Measurements from ENCODE around the gene AHCYL2.
"Not testable (repeated sequence)": the region's sequence is repeated elsewhere in the genome, so short reads cannot be mapped to it uniquely, and the experiment has no call there.

Gene AHCYL2

DNA sequence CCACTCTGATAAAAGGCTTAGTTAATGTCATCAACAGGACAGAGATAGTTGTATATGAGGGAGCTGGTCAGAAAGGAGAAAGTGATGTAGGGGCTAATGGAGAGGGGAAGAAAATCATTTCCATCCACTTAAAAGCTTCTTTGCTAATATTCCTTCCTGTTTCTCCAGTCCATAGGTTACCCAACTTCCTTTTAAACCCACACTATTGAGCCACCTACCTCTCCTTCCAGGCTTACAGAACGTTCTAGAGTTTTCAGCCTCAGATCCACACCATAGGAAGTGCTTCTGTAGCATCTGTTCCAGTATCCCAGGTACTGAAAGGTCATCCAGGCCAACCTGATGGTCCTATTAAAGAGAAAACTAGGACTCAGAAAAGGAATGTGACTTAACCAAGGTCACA lies 237.6 kb downstream of the AHCYL2 start:
- no peak for DNase-seq

DNA sequence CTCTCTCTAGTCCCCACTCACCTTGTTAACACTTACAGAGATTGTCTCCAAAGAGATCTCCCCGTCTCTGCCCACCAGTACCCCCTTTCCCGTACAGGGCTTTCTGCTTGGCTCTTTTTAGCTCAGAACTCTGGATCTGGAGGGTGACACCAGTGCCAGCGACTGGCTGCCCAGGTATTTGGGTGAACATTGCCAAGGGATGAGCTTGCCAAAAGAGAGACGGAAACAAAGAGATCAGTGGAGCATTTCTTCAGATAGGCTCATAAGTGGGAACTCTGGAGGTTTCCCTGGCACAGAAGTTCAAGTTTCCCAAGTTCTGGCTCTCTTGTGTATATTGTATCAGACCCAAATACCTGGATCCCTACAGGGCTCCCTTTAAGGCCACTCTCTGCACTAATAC lies 239.4 kb downstream of the AHCYL2 start:
- DNase-seq = no peak

DNA sequence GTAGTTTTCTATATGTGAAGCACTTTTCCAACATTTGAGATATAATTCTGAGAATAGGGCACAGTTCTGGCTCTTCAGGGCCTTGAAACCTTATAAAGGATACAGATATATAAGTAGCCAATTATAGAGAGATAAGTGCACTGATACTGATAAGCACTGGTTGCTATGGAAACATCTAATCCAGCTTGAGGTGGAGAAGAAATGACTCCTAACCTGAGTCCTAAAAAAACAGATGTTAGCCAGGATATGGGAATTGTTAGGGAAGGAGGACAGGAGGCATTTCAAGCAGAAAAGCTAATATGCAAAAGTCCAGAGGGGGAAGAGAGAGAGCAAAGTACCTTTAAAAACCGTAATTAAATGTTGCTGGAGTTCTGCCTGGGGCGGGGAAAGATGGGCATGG lies 240.2 kb downstream of the AHCYL2 start:
- DNase-seq = no peak

DNA sequence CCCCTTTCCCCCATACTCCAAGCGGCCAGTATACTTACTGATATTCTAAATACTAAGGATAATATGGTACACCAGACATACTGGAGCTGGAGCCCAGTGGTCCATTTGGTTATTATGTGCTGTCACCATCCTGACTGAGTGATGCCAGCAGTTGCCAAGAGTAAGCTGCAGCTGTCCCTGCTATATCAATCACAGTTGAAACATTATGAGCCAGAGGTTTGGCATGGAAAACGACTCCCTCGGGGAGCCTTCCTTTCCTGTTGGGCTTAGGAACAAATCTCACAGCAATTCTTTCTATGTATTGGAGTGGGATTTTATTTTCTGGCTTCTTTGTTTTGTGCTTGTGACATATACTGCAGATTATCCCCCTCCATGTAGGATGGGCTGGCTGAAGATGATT lies 242.0 kb downstream of the AHCYL2 start:
- DNase-seq = no peak

DNA sequence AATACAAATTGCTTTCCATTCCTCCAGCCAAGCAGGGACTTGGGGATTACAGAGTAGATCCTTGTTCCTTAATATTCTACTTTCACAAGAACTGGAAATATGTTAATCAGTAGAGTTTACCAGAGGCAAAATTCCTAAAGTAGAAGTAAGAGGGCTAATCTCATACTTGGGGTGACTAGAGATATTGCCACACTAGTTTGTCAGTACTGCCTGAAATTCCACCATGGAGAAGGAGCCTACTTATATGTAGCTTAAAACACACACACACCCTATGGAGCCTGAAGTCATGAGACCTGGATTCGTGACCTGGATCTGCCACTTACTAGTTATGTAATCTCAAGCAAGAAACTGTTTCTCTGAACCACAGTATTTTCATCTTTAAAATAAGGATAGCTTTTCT lies 243.3 kb downstream of the AHCYL2 start:
- no peak for DNase-seq

DNA sequence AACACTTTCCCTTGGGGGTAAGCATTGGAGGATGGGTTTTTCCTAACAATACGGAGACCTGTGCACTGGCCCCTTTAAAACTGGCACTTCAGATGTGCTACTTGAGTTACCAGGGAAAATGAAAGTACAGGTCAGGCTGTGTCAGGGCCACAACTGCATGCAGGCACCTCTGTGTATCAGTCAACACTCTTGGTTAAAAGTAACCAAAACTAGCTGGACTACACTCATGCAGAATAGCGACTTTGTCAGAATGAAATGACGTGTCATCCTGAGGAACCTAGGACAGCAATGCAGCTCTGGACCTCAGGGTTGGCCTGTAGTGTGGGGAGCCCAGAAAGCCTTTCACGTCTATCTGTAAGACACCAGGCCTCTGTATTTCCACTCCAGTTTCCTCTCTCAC lies 243.7 kb downstream of the AHCYL2 start:
- no peak for DNase-seq

DNA sequence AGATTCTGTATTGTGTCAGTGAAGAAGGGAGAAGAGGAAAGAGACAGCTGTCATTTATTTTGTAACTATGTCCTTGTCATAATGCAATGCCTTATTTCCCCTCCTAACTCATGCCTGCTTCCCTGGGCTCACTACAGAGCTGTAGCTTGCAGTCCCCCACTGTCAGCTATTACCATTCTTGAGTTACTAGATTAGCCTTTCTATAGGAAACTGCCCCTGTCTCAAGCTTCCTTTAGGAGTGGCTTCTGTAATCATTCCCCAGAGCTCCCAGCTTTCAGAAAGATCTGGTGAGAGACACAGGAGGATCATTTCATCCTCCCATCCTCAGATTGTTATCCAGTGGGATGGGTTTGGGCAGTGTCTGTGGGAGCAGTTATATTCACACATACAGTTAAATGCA lies 245.1 kb downstream of the AHCYL2 start:
- no peak for DNase-seq

DNA sequence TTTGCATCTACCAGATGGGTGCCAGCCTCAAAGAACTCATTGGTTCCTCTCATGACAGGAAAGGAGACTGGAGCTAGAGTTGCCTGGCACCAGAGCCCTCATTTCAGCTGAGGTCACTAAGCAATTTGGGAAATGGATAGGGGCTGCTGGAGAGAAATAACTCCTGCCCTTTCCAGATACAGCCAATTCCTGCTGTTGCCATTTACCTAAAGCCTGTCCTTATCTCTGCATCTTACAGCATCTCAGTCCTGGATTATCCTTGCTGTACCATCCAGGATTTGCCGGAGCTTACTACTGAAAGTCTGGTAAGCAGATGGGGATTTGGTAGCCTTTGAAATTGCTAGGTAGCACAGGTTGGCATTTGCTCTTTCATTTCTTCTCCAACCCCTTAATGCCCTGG lies 245.6 kb downstream of the AHCYL2 start:
- no peak for DNase-seq

DNA sequence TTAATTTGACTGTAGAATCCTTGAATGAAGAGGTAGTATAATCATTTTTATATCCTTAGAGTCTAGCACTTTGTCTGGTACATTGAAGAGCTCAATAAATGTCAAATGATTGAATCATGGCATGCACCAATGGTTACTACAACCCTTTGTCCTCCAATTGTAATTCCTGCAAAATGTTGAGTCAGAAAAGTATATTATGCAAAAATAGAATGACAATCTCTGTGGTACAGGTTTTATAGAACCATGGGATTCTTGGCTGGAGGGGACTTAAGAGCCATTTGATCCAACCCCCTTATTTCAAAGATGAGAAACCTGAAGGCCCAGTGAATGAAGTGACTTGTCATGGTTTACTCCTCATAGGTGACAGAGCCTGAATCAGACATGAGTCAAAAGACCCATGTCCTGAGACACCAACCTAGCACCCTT lies 246.6 kb downstream of the AHCYL2 start:
- no peak for DNase-seq

DNA sequence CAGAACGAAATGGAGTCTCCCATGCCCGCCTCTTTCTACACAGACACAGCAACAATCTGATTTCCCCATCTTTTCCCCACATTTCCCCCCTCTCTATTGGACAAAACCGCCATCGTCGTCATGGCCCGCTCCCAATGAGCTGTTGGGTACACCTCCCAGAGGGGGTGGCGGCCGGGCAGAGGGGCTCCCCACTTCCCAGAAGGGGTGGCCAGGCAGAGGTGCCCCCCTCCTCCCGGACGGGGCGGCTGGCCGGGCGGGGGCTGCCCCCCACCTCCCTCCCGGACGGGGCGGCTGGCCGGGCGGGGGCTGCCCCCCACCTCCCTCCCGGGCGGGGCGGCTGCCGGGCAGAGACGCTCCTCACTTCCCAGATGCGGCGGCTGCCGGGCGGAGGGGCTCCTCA lies 251.1 kb downstream of the AHCYL2 start:
- DNase-seq = not testable (repeated sequence)

DNA sequence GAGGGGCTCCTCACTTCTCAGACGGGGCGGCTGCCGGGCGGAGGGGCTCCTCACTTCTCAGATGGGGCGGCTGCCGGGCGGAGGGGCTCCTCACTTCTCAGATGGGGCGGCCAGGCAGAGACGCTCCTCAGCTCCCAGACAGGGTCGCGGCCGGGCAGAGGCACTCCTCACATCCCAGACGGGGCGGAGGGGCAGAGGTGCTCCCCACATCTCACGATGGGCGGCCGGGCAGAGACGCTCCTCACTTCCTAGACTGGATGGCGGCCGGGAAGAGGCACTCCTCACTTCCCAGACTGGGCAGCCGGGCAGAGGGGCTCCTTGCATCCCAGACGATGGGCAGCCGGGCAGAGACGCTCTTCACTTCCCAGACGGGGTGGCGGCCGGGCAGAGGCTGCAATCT lies 251.6 kb downstream of the AHCYL2 start:
- DNase-seq = not testable (repeated sequence)
